GM21529 (cell line): ENCODE measurements around the gene LSM4.

Experiments used
- ATAC-seq: cut with Tn5 transposase; IDR thresholded peaks from one replicate; pipeline ENCODE4 v1.9.1; 2021; ENCODE audit not compliant: unreplicated experiment

LSM4 gene

DNA sequence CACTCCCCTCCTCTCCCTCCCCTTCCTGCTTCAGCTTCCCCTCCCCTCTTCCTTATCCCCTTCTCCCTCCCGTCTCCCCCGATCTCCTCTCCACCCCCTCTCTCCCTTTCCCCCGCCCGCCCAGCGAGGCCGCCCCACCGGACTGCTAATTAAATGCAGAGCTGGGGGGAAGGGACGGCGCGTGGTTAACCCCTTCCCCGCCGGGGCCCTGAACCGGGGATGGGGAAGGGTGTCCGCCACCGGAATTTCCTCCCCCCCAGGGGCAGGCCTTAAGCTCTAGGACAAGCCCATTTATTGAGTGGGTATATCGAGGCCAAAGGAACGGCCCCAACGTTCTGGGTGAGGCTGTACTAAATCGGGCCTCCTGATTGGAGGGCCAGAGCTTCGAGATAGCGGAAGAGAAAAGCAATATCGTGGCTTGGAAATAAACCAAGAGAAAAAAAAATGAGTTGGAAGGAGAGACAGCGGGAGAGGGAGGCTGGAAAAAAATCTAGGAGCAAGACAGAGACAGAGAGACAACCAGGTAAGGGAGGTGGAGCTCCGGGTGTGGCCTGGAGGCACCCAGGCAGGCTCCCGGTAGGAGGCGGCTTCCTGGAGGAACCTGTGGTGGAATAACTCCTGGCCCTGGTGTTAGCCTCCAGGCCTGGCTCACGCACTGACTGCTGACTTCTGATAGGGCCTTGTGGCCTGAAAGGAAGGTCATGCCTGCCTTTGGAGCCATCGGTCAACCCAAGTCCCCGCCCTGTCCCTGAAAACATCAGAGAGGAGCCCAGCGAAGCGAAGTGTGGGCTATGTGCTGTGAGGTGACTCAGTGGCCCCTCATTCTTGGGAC, 29.9 kb downstream of the LSM4 start:
- ATAC-seq, result no peak

DNA sequence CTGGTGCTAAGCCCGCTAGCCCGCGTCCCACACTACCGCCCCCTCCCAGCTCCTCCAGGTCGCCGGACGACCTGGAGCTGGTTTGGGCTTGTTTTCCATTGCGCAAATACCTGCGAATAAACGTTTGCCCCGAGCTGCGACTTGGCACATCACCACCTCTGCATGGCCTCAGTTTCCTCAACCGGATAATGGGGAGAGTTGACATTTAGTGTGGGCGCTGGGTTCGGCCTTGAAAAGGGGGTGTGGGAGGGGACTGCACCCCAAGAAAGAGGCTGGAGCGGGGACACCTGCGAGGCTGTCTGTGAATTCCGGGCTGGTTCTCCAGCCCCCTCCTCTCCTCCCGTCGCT, 30.4 kb downstream of the LSM4 start:
- ATAC-seq, result no peak

DNA sequence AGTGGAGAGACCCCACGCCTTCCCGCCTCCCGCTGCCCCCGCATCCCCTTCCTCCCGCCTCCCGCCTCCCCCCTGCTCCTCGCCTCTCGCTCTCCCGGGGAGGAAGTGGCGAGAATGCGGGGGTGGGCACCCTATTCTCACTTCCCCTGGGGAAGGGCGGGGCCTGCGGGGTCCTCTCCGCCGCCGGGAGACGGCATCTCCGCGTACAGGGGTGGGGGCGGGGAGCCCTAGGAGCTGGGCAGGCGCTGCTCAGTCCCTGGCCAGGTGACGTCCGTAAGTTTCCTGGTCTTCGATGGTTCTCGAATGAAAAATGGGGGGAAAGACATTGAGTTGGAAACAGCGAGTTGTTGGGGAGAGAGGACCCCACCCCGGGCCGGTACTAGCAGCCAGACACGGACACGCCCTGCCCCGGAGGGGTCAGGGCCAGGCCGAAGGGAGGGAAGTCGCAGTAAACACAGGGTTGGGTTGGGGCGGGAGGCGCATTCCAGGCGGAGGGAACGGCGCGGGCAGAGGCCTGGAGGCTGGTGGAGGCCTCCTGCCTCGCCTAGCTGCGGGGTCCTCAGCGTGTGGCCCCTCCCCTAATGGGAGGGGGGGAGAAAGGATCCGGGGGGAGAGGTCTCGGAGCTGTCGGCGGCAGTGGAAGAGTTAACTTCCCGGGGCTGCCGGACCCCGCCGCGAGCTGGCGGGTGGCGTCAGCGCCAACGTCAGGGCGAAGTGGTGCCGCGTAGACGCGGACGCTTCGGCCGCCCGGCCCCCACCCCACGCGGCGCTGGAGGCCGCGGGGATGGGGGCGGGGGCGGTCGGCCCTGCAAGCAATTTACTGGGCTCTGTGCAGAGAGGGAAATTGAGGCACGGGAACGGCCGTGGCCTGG, 31.1 kb downstream of the LSM4 start:
- peak; percentile 45 for ATAC-seq

DNA sequence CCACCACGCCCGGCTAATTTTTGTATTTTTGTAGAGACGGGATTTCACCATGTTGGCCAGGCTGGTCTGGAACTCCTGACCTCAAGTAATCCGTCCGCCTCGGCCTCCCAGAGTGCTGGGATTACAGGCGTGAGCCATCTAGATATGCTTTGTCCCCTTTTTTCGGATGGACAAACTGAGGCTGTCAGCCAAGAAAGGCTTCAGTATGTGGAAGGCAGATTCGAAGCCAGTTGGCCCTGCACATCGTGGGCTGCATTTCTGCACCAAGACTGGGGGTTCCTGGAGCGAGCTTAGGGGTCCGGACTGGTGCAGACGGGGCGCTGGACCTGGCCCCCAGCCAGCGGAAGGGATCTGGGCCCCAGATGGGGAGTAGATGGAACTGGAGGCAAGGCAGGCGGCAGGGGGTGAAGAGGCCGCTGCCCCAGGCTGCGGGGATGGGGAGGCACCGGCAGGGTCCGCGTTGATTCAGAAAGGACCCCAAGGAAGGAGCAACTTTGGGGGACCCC, 31.8 kb downstream of the LSM4 start:
- ATAC-seq, result peak; percentile 11

DNA sequence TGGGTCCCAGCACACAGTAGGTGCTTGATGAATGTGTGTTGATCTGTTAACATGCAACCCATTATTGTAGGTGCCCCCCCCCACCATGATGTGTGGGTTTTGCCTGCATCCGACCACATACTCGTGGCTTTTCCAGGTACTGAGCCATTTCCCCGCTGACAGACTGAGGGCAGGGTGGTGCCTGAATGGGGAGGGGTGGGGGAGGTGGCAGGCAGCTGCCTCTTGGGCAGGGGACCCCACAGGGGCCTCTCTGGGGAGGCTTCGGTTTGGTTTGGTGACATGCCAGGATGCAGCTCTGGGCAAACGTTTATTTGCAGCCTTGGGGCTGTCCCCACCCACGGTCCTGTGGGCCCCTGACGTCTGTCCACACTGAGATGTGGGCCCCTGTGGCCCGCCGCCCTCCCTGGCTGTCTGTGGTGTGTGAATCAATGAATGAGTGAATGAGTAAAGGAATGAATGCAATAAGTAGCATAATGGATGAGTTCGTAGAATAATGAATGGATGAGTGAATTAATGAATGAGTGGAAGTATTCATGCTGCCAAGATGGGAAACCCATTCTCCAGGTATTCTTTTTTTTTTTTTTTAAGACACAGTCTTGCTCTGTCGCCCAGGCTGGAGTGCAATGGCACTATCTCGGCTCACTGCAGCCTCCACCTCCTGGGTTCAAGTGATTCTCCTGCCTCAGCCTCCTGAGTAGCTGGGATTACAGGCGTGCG, 32.4 kb downstream of the LSM4 start:
- no peak for ATAC-seq

DNA sequence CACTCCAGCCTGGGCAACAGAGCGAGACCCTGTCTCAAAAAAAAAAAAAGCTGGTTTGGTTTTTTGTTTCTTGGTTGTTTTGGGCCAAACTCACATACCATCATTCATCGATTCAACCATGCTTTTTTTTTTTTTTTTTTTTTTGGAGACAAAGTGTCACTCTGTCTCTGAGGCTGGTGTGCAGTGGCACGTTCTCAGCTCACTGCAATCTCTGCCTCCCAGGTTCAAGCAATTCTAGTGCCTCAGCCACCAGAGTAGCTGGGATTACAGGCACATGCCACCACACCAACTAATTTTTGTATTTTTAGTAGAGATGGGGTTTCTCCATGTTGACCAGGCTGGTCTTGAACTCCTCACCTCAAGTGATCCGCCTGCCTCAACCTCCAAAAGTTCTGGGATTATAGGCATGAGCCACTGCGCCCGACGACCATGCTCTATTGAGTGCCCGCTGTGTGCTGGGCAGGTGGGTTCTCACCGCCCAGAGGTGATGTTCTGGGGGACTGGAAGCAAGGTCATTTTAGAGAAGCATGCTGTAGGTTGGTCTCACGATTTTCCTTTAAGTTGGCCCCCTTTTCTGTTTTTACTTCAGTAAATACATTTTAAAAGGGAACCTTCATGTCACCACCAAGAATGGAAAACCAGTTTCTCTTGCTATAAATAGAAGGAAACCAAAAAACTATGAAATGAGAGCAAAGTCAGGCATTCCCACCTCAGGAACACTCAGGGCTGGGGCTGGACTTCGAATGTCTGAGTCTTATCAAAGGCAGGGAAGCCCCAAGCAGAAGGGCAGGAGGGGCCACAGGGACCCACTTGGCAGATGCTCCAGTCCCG, 33.2 kb downstream of the LSM4 start:
- ATAC-seq, result no peak

DNA sequence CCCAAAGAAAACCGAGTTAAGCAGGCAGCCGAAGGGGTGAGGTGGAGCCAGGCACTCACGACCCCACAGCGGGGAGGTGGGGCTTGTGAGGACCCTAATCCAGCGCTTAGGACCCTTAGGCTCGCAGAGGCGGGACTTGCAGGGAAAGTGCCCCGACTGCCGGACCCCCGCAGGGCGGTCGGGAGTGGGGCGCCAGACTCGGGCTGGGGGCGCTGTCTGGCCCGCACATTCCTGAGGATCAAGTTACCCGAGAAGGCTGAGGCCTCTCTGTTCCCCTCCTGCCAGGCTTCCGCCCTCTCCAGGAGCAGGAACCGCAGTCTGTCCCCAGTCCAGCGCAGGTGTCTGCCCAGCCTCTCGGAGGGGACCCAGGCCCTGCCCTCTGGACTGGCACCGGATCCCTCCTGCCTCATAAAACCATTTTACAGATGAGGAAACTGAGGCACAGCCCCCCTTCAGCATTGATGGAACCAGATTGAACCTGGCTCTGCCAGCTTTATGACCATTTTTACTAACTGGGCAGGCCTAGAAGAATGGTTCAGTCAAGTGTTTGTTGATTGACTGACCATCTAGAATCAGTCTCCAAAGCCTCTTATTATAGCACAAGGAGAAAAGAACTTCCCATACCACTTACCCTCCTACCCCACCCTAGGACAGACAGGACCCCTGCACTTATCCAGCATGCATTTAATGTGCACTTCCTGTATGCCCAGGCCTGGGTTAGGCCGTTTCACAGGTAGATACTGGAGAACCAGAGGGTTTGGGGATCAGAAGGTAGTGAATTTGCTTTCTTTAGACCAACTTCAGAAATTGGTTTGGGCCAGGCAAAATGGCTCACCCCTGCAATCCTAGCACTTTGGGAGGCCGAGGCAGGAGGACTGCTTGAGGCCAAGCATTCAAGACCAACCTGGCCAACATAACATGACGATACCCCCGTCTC, 34.8 kb downstream of the LSM4 start:
- no peak for ATAC-seq

DNA sequence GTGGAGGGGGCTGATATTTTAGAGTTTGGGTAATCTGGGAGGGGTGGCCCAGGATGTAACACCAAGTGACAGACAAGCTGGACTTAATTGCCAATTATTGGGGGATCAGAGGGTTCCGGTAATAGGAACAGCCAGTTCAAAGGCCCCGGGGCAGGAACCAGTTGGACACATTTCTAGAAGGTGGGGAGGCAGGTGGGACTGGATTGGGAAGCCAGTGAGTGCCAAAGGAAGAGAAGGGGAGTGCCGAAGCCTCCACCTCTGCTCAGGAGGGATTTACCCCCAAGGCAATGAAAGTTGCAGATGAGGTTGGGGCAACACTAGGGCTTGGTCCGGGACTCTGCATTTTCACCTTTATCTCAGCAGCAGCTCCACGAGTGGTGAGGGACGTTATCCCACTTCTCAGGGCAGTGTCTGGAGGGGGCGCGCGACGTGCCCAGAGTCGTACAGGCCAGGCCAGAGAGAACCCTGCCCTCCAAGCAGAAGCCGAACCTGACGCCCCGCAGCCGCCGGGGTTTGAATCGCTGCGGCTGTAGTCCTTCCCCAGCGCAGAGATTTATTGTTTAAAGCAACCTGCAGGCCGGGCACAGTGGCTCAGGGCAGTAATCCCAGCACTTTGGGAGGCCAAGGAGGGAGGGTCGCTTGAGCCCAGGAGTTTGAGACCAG, 35.8 kb downstream of the LSM4 start:
- ATAC-seq, result no peak

DNA sequence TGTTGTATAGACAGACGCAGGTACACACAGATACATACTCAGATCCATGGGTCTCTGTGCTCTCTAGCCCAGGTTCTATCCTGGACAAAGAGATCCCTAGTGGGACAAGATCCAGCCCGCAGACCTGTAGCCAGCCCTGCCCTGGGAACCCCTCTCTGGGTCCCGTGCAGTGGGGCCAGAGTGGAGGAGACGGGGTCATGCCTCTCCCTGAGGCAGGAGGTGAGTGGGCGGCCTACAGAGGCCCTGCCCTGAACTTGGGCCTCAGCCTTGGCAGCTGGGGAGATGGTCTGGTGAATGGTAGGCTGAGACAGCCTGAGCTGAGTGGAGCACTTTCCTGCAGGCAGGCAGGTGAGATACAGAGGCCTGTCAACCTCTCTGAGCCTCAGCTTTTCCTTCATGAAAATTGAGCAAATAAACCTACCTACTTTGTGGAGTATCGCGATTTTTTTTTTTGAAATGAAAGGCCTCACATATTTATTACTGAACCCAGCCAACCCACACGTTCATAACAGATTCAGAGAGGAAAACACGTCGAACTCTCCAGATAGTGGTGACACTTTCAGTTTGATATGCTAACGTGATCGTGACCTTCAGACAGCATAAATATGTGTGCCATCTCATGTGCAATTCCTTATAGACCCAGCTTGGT, 38.0 kb downstream of the LSM4 start:
- no peak for ATAC-seq

DNA sequence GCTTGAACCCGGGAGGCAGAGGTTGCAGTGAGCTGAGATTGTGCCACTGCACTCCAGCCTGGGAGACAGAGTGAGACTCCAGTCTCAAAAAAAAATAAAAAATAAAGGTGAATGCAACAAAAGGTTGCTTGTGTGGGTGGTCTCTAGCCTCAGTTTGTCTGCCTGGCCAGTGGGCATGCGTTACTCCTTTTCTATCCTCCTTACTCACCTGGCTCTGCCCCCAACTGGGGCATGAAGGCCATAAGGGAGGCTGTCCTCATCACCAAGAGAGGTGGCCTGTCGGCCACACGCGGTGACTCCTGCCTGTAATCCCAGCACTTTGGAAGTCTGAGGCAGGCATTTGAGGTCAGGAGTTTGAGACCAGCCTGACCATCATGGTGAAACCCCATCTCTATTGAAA, 39.5 kb downstream of the LSM4 start:
- no peak for ATAC-seq

DNA sequence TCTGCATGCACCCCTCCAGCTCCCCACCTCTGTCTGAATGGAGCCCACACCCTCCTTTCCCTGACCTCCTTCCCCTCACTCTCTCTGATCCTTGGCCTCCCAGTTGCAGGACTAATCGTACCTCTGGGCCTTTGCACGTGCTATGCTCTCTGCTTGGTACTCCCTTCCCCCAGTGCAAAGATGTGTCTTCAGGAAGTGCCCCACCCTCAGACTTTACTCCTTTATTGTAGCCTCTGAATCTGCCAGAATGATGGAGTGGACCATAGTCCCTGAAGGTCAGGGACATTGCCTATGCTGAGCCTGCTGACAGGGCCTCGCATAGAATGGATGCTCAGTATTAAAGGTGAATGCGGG, 40.1 kb downstream of the LSM4 start:
- no peak for ATAC-seq

DNA sequence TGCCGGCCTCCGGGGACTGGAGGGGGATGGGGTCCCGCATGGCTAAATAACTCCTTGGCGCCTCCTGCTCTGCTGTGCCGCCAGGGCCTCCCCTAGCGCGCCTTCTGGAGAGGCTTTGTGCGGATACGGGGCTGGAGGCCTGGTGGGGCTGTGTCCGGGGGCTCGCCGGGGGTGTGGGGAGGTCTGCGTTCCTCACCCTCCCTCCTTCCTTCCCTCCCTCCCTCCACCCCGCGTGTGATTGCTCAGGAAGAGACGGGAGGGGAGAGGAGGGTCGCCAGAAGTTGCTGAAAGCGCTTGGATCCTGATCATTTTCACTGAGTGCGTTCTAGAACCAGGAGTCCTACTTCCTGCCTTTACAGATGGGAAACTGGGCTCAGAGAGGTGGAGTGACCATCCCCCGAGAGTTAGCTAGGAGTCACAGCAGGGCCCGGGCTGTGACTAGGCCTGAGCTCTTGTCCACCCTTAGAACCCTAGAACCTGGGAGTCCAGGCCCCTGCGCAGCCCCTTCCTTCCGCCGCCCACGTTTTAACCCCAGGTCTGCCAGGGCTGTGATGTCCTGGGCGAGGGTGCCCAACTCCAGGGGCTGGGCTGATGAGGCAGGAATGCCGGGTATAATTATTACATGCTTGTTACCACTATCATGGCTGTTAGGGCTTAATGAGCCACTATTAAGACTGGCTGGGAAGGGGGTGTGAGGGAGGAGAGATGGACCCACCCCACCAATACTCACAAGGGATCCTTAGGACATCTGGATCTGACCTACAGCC, 40.7 kb downstream of the LSM4 start:
- no peak for ATAC-seq

DNA sequence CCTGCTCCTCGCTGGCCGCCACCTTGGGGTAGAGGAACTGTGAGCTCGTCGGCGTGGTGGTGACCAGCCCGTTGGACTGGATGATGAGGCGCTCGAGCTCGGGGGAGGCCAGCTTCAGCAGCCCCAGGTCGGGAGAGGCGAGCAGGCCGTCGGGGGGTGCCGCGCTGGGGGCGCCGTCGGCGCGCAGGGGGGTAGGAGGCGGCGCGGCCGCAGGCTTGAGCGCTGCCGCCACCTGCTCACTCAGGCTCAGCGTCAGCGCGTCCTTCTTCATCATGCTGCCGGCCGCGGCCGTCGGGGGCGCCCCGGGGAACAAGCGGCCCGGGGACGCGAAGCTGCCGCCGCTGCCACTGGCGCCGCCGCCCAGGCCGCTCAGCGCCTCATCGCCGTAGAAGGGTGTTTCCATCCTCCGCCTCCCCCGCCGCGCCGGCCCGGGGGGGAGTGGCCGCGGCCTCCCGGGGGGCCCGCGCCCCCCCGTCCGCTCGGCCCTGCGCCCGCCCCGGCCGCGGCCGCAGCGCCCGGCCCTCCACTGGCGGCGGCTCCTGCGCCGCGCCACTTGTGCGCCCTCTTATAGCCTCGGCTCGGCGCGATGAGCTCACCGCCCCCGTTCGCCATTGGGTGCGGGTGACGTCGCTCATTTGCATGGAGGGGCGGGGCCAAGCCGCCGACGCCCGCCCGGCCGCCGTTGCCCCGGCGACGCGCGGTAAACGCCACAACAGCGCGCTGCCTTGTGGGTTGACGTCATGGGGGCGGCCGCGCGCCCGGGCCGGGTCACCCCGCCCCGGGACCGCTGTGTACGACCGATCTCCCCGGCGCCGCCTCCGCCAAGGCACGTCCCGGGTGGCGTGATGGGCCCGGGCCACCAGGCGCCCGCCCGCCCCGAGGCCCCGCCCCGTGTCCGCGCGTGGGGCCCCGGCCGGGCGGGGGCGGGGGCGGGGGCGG, 41.5 kb downstream of the LSM4 start, which contains the start of gene JUND:
Gene JUND (minus strand): TSS at position 541 of the 939 bp plus-strand sequence. CDS start 138 bp downstream, at position 403.
- peak; percentile 62 for ATAC-seq

DNA sequence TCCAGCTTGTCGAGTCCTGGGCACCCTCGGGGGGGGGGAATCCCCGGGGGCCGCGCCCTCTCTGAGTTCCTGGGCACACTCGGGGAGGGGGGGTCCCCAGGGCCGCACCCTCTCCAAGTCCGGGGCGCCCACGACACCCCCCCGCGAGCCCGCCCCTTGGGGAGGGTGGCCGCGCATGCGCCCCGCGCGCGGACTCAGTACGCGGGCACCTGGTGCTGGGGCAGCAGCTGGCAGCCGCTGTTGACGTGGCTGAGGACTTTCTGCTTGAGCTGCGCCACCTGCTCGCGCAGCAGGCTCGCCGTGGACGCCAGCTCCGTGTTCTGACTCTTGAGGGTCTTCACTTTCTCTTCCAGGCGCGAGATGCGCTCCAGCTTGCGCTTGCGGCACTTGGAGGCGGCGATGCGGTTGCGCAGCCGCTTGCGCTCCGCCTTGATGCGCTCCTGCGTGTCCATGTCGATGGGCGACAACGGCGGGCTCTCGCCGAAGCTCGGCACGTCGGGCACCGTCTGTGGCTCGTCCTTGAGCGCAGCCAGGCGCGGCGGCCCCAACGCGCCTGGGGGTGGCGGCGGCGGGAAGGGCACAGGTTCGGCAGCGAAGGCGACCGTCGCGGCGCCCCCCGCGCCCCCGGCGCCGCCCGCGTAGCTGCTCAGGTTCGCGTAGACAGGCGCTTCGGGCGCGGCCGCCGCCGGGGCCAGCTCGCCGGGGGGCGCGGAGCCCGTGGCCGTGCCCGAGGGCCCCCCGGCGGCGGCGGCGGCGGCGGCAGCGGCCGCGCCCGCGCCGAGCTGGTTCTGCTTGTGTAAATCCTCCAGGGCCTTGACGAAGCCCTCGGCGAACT, 42.4 kb downstream of the LSM4 start:
- no peak for ATAC-seq

DNA sequence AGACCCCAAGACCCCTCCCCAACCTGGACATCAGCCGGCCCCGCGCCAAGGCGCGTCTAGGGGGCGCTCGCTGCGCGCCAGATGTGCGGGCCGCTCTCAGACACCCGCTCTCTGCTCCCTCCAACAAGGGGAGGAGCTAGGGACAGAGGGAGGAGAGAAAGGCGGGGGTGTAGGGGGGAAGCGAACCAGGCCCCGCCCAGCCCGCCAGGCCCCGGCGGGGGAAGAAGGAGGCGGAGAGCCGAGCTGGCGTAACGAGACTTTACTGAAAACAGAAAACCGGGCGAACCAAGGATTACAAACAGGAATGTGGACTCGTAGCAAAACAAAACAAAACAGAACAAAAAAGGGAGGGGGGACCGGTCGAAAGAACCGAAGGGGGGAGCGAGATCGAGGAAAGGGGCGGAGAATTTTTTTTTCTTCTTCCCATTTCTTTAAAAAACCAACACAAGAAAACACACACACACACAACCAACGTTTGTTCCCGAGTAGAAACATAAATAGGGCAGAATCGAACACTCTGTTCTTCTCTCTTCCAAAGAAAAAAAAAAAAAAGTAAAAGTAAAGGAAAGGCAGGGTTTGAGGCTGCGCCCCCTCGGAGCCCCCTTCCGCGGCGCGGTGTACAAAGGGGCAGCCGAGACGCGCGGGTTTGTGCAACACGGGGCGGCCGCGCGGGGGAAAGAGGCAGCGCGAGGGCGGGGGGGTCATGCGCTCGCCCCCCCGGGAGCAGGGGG, 43.2 kb downstream of the LSM4 start:
- no peak for ATAC-seq
